Vagina (tissue), 2 donors: Measurements from ENCODE around the gene TEX44.

Experiments used
- CTCF ChIP-seq, 3 experiments: fragments of 450-650 bp in 2 of 3; fragments of 200-600 bp in 1 of 3; sonication (generic) in 1 of 3; IDR thresholded peaks; one replicate each; pipeline ENCODE4 v1.5.1; 2017 to 2019; ENCODE audit warnings: antibody characterized with exemption in 3 of 3, mild to moderate bottlenecking in 2 of 3, moderate library complexity in 2 of 3
- POLR2A ChIP-seq, 2 donors: fragments of 450-650 bp; IDR thresholded peaks; one replicate each; pipeline ENCODE4 v1.6.1; 2017; ENCODE audit warnings: antibody characterized with exemption in 2 of 2, mild to moderate bottlenecking in 2 of 2, moderate library complexity in 2 of 2
- POLR2AphosphoS5 ChIP-seq, 2 donors: sonication (generic); formaldehyde crosslinking; IDR thresholded peaks; one replicate each; pipeline ENCODE4 v1.9.0; 2017; ENCODE audit warnings: antibody characterized with exemption in 2 of 2, mild to moderate bottlenecking in 2 of 2, low read depth in 1 of 2; ENCODE audit not compliant: insufficient read depth in 1 of 2

- no peak for TF ChIP-seq CTCF (IDR thresholded peaks at IDR 0.05)
- TF ChIP-seq POLR2A (IDR thresholded peaks at IDR 0.05) = no peak
- TF ChIP-seq POLR2AphosphoS5 (IDR thresholded peaks at IDR 0.05; ENCODE audit: insufficient read depth in 1 of 2, low read depth in 1 of 2) = no peak
Measured at GRCh38 chr2:231571661-231572191, 20.9 kb upstream of the TEX44 start.
